Activated effector memory CD4-positive, alpha-beta T cell treated with Interleukin-2 at 50 U/mL for 16 hours (primary cell): ENCODE measurements around the gene PPP4R1.
"Not testable (repeated sequence)": the region's sequence is repeated elsewhere in the genome, so short reads cannot be mapped to it uniquely, and the experiment has no call there.

Experiments used
- DNase-seq: peaks from one replicate; pipeline ENCODE4 v3.0.0-alpha.2; 2020

PPP4R1 gene, protein sequence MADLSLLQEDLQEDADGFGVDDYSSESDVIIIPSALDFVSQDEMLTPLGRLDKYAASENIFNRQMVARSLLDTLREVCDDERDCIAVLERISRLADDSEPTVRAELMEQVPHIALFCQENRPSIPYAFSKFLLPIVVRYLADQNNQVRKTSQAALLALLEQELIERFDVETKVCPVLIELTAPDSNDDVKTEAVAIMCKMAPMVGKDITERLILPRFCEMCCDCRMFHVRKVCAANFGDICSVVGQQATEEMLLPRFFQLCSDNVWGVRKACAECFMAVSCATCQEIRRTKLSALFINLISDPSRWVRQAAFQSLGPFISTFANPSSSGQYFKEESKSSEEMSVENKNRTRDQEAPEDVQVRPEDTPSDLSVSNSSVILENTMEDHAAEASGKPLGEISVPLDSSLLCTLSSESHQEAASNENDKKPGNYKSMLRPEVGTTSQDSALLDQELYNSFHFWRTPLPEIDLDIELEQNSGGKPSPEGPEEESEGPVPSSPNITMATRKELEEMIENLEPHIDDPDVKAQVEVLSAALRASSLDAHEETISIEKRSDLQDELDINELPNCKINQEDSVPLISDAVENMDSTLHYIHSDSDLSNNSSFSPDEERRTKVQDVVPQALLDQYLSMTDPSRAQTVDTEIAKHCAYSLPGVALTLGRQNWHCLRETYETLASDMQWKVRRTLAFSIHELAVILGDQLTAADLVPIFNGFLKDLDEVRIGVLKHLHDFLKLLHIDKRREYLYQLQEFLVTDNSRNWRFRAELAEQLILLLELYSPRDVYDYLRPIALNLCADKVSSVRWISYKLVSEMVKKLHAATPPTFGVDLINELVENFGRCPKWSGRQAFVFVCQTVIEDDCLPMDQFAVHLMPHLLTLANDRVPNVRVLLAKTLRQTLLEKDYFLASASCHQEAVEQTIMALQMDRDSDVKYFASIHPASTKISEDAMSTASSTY

DNA sequence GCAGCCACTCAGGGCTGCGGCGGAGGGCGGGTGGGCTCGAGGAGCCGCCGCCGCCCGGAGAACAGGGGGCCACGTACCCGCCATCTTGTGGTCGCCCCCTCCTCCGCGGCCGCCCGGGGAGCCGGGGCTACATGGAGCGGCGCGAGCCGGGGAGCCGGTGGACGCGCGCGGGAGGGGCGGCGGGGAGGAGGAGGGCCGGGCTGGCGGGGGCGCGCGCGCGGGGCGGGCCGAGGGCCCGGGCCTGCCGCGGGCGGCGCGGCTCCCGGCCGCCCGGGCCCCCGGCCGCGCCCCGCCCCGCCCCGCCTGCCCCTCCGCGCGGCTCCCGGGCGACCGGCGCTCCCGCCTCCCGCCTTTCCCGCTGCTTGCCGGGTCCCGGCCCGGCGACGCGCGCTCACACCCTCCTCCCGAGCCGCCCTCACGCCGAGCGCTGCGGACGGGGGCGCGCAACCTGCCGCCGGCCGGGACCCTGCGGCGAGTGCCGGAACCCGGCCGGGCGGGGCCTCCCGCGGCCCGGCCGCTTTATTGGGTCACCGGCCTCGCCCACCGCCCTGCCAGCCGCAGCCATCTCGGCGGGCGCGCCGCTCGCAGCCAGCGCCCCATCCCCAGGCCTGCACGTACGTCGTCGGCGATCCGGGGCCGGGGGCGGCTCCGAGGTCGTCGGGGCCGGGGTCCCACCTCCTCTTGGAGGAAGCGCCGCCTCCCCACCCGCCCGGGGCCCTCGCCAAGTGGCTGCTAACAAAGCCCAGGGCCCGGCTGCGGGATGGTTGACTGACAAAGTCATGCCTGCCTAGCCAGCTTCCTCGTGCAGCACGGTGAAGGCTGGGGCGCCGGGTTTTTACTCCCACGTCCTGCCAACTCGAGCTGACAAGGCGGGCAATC, at the start of gene PPP4R1:
PPP4R1 (minus strand) TSS at position 159 of the 879 bp plus-strand sequence; CDS start at position 84, 75 bp downstream.
- DNase-seq: peak; percentile 58

DNA sequence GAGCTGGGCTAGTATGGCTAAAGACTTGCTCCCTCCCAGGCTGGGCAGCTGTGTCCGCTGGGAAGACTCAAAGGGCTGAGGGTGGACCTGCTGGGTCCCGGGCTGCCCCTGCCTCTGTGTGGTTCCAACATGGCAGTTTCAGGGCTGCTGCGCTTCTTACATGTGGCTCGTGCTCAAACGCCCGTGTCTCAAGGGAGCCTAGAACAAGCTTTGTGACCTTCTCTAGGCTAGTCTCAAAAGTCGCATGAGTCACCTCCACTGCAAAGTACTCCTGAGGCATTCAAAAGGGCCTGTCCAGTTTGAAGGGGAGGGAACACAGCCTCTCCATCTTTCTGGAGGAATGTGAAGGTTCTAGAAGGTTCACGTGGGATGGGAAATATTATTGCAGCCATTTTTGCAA, 49.0 kb upstream of the PPP4R1 start:
- no peak for DNase-seq

DNA sequence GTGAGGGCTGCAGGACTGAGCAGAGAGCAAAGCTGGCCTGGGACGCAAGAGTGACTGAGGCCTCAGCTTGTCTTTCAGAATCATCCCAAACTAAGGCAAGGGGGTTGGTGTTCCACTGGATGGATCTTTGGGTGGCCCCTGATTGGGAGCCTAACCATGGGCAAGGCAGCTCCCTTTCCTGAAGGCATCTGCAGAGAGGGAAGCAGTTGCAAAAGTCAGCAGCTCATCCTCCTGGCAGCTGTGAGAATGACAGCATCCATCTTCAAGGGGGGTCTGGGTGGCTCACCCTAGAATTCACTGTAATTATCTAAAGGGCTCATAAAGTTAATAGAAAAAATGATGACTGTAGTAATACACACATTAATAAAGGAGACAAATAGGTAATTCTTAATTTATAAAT, 47.2 kb upstream of the PPP4R1 start:
- DNase-seq: no peak

DNA sequence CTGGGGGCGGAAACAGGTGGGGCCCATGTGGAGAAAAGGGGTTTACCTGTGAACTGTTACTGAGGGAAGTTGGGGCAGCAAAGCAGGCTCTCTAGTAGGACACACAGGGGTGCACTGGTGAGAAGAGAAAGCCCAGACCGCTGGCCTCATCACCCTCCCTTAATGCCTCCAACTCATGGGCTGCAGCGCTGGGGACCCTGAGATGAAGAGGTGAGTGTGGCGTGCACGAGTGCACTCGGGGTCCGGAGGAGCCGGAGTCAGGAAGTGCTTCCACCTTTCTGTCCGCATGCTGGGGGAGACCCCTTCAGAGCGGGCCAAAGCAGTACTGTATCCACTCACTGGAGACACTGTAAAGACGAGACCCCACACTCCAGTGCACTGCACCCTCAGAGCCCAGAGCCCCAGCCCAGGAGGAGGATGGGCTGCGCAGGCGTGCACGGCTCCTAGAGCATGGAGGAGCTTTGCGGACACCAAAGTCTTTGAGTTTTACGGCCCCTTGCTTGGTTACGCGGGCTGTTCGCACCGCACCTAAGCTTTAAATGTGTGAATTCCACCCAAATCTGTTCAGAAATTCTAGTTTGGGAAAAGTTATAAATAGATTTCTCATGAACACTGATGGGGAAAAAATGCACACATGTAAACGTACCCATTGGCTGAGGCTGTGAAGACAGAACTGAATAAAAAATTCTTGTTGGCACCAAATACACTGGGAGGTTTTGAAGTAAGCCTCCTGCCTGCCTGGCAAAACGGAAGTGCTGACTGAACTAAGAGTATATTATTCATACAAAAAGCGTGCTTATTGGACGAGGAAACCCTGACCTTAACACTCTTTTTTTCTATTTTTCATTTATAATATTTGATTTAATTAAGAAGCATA, 45.4 kb upstream of the PPP4R1 start:
- no peak for DNase-seq

DNA sequence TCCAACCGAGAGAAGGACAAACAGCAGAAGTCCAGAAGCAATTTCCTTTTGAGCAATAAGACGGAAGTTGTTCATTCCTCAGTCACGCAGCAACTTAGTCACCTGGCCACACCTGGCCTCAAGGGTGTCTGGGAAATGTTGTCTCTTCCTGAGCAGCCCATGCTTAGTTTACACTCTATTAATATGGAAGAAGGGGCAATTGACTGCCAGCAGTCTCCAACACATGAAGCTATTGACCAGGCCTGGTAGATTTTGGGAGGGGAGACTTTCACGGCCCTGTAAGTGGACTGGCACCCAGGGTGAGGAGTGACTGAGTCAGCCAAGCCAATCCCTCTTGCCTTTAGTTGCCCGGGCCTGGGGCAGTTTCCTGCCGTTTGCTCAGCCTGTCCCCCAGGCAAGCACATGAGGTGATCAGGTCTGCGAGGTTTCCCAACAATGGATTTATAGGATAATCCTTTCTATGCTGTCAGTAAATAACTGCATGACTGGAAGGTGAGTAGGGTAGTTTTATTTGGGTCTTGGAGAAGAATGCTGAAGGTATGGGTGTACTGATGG, 43.8 kb upstream of the PPP4R1 start:
- no peak for DNase-seq

DNA sequence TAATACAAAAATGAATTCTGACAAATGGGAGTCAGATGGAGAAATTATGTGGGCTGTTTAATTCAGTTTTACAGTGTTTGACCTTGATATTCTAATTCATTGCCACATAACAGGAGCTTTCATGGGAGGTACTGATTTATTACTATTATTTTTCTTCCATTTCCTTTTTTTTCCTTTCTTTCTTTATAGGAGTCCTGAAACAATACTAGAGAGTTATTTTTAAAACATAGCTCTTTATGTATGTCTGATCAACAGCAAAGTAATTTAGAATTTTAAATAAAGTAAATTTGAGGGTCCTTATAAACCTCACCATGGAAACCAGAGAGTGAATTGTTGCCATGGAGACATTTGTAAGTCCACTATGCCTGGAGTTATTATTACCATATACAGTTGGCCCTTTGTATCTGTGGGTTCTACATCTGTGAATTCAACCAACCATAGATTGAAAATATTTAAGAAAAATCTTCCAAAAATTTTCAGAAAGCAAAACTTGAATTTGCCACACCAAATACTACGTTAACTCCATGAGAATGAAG, 40.9 kb upstream of the PPP4R1 start:
- DNase-seq: no peak

DNA sequence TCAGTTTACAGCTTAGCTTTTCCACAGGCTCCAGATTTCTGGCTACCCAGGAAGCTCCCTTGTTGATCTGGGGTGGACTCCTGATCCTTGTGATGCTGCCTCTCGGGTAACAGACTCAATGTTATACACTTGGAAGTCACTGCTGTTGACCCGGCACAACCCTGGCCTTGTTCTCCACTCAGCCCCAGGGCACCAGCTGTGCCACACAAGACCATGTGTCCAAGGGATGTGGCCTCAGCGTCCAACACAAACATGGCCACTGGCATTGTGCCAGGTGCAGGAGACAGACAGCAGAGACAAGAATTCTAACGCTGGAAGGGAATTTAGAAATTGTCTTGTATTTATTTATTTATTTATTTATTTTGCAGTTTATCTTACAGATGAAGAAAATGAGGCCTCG, 39.0 kb upstream of the PPP4R1 start:
- no peak for DNase-seq

DNA sequence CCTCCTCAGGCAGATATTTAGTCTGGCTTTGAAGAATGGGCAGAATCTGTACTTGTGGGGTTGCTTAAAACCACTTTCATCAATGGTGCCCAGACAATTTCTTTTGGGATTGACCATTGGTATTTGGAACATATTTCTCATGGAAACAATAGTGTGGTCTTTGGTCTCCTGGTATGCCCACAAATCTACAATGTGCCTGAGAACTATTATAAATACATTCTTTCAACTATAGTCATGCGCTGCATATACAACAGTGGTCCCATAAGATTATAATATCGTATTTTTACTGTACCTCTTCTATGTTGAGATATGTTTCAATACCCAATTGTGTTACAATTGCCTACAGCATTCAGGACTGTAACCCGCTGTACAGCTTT, 34.8 kb upstream of the PPP4R1 start:
- DNase-seq: no peak

DNA sequence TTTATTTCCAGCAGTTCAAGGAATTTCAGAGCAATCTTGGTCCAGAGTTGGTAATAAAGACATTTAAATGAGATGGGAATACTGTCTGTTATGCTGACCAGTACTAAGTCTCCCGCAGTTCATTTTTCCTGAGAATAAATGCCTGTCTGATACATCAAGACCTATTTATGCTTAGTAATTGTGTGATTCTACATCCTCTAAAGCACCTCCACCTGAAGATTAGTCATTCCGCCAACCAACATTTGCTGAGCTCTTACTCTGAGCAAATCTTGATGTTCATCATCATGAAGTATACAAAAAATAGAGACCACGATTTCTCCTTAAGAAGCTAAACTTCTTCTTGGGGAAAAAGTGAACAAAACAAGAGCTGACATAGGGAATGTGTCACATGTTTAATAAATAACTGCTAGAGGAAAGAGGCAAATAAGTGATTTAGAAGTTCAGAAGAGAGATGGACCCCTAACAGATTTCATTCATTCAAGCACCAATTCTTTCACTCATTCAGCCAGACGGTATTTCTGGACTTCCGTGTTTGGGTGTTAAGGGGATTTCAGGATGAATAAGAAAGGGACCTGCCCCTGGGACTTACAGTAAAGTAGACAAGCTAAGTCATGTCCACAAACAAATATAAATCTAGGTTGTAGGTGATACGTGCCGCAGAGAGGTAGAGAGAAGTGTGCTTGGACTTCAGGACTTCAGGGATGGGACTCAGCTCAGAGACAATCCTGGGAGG, 34.2 kb upstream of the PPP4R1 start:
- no peak for DNase-seq

DNA sequence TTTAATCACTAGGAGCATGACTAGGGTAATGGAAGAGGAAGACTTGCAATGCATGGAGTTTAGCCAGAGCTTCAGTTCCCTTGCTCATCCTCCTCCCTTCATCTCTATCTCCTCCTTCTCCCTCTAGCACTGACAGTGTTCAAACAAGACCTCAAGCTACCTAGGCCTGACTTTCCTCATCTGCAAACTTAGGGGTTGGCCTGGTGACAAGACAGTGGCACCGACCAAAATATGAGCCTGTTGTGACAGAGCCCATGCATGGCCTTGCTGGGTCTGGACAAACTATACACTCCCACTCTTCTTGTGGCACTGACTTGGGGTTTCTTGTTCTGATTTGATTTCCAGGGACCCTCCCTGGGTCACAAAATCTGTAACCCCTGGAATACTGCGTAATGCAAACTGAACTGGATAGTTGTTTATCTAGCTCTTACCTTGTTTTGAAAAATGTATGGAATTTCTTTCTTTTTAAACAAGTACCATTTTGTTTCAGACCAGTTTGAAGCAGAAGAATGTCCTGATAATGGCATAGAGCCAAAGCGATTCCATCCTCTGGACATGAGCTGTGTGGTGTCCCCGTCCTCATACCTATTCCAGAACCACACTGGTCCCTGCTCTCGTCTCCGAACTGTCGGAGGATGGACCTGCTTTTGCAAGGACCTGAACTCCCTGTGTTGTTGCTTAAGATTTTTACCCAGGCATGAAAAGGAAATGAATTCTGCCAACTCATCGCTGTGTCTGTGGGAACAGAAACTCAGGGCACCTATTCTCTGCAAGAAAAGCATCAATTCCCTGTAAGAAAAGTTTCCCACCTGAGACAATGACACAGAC, 33.4 kb upstream of the PPP4R1 start:
- DNase-seq: no peak

DNA sequence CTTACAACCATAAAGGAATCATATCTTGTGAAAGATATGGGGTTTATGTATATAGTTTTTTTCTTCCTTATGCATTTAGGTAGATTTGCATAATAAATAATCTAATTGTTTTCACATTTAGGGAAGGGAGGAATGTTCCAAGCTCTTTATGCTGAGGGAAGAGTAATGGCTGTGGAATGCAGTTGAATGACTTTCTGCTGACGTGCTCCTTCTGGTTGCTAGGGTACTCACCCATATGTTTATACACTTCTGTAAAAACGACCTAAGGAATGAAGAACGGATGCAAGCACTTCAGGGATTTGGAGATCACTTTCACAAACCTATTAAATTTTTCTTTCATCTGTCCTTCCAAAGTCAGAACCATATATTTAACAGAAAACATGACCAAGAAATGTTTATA, 29.2 kb upstream of the PPP4R1 start:
- DNase-seq: no peak

DNA sequence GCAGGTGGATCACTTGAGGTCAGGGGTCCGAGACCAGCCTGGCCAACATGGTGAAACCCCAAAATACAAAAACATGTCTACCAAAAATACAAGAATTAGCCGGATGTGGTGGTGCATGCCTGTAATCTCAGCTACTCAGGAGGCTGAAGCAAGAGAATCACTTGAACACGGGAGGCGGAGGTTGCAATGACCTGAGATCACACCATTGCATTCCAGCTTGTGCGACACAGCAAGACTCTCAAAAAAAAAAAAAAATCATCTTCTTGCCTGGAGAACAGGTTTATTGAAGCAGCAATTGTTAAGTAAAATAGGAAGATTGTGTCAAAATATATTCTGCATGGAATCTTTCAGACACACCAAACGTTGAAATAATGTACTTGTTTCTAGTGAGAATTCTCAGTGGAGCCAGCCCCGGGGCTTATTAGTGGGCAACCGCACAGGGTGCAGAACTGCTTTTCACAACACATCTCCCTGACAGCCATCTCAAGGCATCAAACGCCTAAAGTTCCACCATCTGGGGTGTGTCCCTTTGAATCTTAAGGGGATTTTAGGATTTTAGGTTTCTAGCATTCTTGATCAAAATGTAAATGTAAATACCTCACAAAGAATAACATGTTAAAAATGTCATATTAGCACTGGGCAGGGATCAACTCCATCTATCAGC, 28.6 kb upstream of the PPP4R1 start:
- DNase-seq: no peak

DNA sequence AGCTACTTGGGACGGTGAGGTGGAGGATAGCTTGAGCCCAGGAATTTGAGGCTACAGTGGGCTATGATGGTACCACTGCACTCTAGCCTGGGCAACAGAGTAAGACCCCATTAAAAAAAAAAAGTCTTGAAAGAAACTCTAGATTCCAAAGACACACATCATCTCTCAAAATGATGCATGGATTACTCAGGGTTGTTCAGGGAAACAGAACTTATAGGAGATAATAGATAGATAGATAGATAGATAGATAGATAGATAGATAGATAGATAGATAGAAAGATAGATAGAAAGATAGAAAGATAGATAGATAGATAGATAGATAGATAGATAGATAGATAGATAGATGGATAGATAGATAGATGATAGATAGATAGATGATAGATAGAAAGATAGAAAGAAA, 26.7 kb upstream of the PPP4R1 start:
- DNase-seq: not testable (repeated sequence)

DNA sequence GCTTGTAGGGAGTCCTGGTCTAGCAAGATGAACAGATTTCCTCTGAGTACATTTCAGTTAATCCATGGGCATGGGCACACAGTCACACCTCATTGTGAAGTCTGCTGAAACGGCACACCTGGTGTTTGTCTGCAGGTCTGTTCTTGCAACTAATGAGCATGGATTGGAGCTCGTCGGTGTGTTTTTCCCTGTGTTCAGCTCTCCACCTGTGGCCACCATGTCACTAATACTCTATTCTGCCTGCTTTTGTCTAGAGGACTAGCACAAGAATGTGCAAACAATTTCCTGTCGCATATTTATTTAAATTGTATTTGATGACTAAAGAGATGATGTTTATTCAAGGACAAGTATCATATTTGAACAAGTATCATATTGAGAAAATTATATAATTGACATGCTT, 24.5 kb upstream of the PPP4R1 start:
- DNase-seq: no peak

DNA sequence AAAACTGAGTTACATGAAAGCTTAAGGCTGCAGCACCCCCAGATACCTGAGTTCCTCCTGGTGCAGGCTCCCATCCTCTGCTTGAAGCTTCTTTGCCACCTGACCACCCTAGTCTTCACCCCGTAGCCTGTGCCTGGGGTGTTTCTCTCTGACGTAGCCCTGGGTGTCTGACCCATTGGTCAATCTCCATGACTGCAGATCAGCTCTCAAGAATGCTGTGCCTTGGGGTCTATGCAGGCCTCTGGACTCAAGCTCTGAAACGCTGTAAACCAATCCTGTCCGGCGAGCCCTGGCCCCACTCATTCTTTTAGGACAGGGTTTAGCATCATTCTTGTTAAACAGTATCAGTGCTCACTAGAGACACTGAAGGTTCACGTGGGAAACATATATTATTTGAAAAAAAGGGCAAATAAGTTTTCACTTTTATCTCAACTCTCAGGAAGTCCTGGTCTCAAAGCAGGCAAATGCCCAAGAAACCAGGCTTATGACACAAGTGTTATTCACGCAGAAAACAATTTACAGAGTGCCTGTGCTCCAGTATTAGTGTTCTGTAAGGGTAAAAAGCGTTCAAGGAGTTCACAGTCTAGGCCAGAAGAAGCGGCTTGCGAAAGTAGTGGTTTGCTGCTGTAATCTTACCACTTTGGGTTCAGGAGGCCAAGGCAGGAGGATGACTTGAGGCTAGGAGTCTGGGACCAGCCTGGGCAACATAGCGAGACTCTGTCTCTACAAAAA, 22.8 kb upstream of the PPP4R1 start:
- DNase-seq: no peak

DNA sequence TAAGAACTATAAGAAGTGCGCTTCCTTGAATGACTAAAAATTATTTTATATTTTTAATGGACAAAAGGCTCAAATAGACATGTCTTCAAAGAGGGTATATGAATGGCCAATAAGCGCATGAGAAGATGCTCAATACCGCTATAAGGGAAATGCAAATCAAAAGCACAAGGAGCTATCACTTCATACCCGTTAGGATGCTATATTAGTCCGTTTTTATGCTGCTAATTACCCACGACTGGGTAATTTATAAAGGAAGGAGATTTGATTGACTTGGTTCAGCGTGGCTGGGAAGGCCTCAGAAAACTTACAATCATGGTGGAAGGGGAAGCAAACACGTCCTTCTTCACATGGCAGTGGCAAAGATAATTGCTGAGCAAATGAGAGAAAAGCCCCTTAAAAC, 20.5 kb upstream of the PPP4R1 start:
- DNase-seq: no peak

DNA sequence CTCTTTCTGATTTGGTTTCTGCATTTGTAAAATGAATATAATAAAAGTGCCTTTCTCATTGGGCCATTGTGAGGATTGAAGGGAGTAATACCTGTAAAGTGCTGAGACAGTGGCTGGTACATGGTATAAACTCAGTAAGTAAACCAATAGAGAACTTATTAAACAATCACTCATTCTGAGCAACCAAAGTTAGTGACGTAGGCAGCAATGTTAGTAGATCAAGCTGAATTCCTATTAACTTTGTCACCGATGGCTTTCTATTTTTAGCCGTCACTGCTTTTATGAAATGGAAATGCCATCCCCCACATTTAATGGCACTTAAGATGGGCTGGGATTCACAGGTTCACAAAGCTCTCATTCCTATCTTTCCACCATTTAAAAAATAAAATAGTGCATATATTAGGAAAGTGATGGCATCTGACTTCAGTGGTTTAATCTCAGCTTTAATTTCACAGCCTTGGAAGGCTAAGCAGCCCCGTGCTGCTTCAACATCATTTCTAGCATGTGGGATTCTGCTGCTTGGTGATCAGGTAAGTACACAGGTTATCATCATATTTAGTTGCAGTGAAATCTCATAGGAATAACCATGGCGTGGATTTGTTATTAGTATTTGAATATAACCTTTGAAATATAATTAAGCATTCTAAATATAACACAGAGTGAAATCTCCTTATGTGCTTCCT, 17.6 kb upstream of the PPP4R1 start:
- DNase-seq: no peak

DNA sequence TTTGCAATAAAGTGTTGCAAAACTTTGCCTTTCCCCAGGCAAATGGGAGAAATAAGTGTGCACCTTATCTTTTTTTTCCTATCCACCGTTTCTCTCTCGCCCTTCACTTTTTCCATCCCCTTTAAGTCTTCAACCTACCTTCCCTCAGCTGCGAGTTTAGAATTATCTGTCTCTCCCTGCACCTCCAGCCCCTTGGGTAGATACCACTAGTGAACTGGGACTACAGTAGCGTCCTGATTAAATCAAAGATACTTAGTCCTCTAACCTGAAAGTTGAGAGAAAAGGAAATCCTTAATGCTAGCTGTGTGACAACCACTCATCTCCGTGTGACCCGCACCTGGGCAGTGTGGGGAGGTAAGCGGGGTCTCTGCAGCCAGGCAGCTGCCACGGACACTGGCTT, 16.1 kb upstream of the PPP4R1 start:
- DNase-seq: no peak
